Endothelial cell of umbilical vein (primary cell): ENCODE data around the gene SAMD11. TPM values are rescaled to one million over a fixed set of nuclear protein-coding genes. Genes with fewer than 3 reads are reported as not detected.
A peak's percentile ranks its signal among the peaks of the same experiment; 100 is the strongest.

Experiments used
- BruUV-seq: library from RNA; stranded (reverse); fragments of 400-500 nt; replicated peaks from 2 replicates; lab custom pipeline; 2021; lab: Mats Ljungman, UMichigan
- CTCF ChIA-PET: fragments of 300-600, 350-600 bp; sonication (Branson Sonifier 250); formaldehyde crosslinking; loops from one replicate; lab custom pipeline; 2021; ENCODE audit warnings: antibody characterized with exemption, inconsistent platforms; lab: Charles Lee
- POLR2A ChIA-PET: fragments of 300-600, 350-600 bp; sonication (Branson Sonifier 250); formaldehyde crosslinking; loops from one replicate; lab custom pipeline; 2021; ENCODE audit warnings: antibody characterized with exemption, inconsistent platforms; lab: Charles Lee
- DNase-seq: peaks from one replicate; pipeline ENCODE4 v3.0.0-alpha.2; 2011; ENCODE audit warnings: low read depth, low spot score
- FAIRE-seq: peaks from 2 replicates; lab custom pipeline; 2011; peaks lifted over from hg19 to GRCh38; lab: Jason Lieb, UNC
- H2AFZ ChIP-seq: 2 replicates; pipeline ENCODE4 v1.6.0; 2012; ENCODE audit warnings: low read depth, low read length, control low read depth, inconsistent platforms
- H3K27ac ChIP-seq: 2 replicates; pipeline ENCODE4 v1.5.1; 2011; ENCODE audit warnings: low read depth, mild to moderate bottlenecking, control low read depth, low read length, moderate library complexity; ENCODE audit not compliant: insufficient read depth
- H3K27me3 ChIP-seq, 2 experiments: 2 replicates each; pipeline versions ENCODE4 v1.6.0 to v1.6.1; 2011; ENCODE audit warnings: low read length in 2 of 2, mixed read lengths in 1 of 2; ENCODE audit not compliant: control insufficient read depth in 2 of 2, insufficient read depth in 2 of 2
- H3K36me3 ChIP-seq, 2 experiments: 2 replicates in 1 of 2; 3 replicates in 1 of 2; pipeline ENCODE4 v1.5.1; 2011; ENCODE audit warnings: low read length in 2 of 2, mild to moderate bottlenecking in 1 of 2, moderate library complexity in 1 of 2; ENCODE audit not compliant: control insufficient read depth in 2 of 2, insufficient read depth in 2 of 2; ENCODE audit errors: extremely low read depth in 1 of 2
- H3K4me1 ChIP-seq: 3 replicates; pipeline ENCODE4 v1.5.1; 2011; ENCODE audit warnings: mild to moderate bottlenecking, low read length; ENCODE audit not compliant: control insufficient read depth, insufficient read depth; ENCODE audit errors: extremely low read depth
- H3K4me2 ChIP-seq: 2 replicates; pipeline ENCODE4 v1.6.1; 2011; ENCODE audit warnings: low read length, control low read depth, mixed read lengths; ENCODE audit not compliant: insufficient read depth
- H3K4me3 ChIP-seq, 3 experiments: fragments of 200-600 bp in 1 of 3; sonication (generic), shearing (Covaris generic) in 1 of 3; replicated peaks in 1 of 3; 2 replicates each; pipeline ENCODE4 v1.5.1; 2011 to 2016; ENCODE audit warnings: control low read depth in 3 of 3, low read length in 3 of 3, mild to moderate bottlenecking in 2 of 3, inconsistent platforms in 1 of 3, low read depth in 1 of 3, moderate library complexity in 1 of 3; ENCODE audit not compliant: insufficient read depth in 1 of 3
- H3K79me2 ChIP-seq: 2 replicates; pipeline ENCODE4 v1.6.0; 2012; ENCODE audit warnings: low read length, inconsistent platforms; ENCODE audit not compliant: control insufficient read depth, insufficient read depth
- H3K9ac ChIP-seq: replicated peaks from 2 replicates; pipeline ENCODE3; 2011; ENCODE audit warnings: low read length, control low read depth; ENCODE audit not compliant: insufficient read depth; ENCODE audit errors: extremely low read depth
- H3K9me1 ChIP-seq: replicated peaks from 3 replicates; pipeline ENCODE4 v1.6.0; 2011; ENCODE audit warnings: mild to moderate bottlenecking, low read length; ENCODE audit not compliant: control insufficient read depth, insufficient read depth; ENCODE audit errors: extremely low read depth
- H3K9me3 ChIP-seq: replicated peaks from 2 replicates; pipeline ENCODE4 v1.5.1; 2012; ENCODE audit warnings: low read length, inconsistent platforms; ENCODE audit not compliant: control insufficient read depth, insufficient read depth
- H4K20me1 ChIP-seq: replicated peaks from 2 replicates; pipeline ENCODE3; 2011; ENCODE audit warnings: mild to moderate bottlenecking, low read length; ENCODE audit not compliant: control insufficient read depth, insufficient read depth; ENCODE audit errors: extremely low read depth
- EZH2 ChIP-seq: IDR thresholded peaks from 2 replicates; pipeline ENCODE4 v1.6.1; 2012; ENCODE audit warnings: borderline replicate concordance, low read depth, mild to moderate bottlenecking, moderate library complexity, low read length, inconsistent platforms; ENCODE audit not compliant: severe bottlenecking
- GATA2 ChIP-seq: IDR thresholded peaks from 2 replicates; pipeline ENCODE4 v1.7.0; 2011; ENCODE audit warnings: low read depth, mild to moderate bottlenecking, moderate library complexity, mixed read lengths, low read length; ENCODE audit not compliant: insufficient read length, insufficient read depth
- POLR2AphosphoS5 ChIP-seq: IDR thresholded peaks from 2 replicates; pipeline ENCODE4 v1.6.1; 2012; ENCODE audit warnings: low read depth, mild to moderate bottlenecking, control low read depth, low read length, moderate library complexity; ENCODE audit not compliant: insufficient read depth
- dilution Hi-C: fragments of 300-500 bp; cut with MboI; formaldehyde crosslinking; loops from one replicate; pipeline ENCODE4 v1.15.0; 2019; ENCODE audit warnings: low sequenced_read_pairs; ENCODE audit not compliant: extremely low pct_ligation_motif_present
- intact Hi-C: fragments of 100-400 bp; cut with micrococcal nuclease; formaldehyde crosslinking; loops from one replicate; pipeline ENCODE4 v1.10.0; 2022
- polyA plus RNA-seq, 4 experiments: library from polyadenylated mRNA; depleted of rRNA in 3 of 4; stranded (reverse) in 3 of 4; unstranded in 1 of 4; fragments of >200 nt; gene quantifications; 2 replicates each; pipeline versions ENCODE4 v1.2.1 to v1.2.3, GENCODE V29; 2011 to 2012; ENCODE audit warnings: missing spikeins in 1 of 4
- total RNA-seq: library from RNA; stranded (reverse); gene quantifications from 2 replicates; pipeline ENCODE4 v1.2.3, GENCODE V29; 2021
- TF ChIP-seq, protein P1 (sequence below): IDR thresholded peaks from 2 replicates; pipeline ENCODE4 v1.6.1; 2011; ENCODE audit not compliant: insufficient read depth, insufficient read length

The SAMD11 gene
- total and polyA plus RNA-seq, 2 donors (not counting 3 experiments of a cell fraction or from before 2014, with no cell fraction given): not detected

DNA sequence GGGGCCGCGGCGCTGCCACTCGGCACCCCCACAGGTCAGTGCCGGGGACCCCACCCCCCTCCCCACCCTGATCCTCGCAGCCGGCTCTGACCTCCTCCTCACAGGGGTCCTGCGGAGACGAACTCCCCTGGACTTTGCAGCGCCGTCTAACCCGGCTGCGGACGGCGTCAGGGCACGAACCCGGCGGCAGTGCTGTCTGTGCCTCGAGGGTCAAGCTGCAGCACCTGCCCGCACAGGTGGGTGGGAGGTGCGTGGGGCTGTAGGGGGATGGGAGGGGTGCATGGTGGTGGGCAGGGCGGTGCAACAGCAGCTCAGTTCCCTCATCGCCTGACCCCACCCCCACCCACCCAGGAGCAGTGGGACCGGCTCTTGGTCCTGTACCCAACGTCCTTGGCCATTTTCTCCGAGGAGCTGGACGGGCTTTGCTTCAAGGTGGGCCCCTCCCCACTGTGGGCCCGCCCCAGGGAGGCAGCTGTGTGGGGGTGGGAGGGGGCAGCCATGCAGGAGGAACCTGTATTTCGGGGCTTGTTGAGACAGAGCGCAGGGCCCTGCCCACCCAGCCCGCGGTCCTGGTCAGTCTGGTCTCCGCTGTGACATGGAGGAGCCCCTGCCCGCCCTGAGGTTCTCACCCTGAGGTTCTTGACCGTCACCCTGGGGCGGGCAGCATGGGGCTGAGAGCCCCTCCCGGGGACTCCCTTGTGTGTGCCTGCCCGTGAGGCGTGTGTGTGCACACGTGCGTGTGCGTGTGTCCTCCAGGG is 47.4 kb downstream of the SAMD11 start:
- Histone ChIP-seq H3K4me3 (no peak overlapping the region), H3K9me3 (no peaks in the 10 kb centered on the region), H2AFZ (no peak overlapping the region), H3K9ac (no peak overlapping the region), H3K27ac (no peak overlapping the region), H3K4me1 (peaks cover 6% of the 10 kb centered on the region), H3K79me2 (no peaks in the 10 kb centered on the region), H3K27me3 (peaks cover 2% of the 10 kb centered on the region in 2 experiments), H4K20me1 (no peaks in the 10 kb centered on the region), H3K4me2 (no peak overlapping the region), H3K9me1 (no peaks in the 10 kb centered on the region), H3K36me3 (no peaks in the 10 kb centered on the region)
- BruUV-seq: no TSS peak
- TF ChIP-seq, protein P1, sequence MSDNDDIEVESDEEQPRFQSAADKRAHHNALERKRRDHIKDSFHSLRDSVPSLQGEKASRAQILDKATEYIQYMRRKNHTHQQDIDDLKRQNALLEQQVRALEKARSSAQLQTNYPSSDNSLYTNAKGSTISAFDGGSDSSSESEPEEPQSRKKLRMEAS: no peak
- TF ChIP-seq EZH2: peak; percentile 14
- intact Hi-C loops: no loop called here
- CTCF ChIA-PET: interaction anchor here (1.0 kb wide), 1 partner anchor 41 kb away, joined by 4 read pairs; no protein-coding TSS in a partner anchor
- DNase-seq (no peak), FAIRE-seq (no peak)
- POLR2A ChIA-PET: no interaction called here
- dilution Hi-C loops: no loop called here

DNA sequence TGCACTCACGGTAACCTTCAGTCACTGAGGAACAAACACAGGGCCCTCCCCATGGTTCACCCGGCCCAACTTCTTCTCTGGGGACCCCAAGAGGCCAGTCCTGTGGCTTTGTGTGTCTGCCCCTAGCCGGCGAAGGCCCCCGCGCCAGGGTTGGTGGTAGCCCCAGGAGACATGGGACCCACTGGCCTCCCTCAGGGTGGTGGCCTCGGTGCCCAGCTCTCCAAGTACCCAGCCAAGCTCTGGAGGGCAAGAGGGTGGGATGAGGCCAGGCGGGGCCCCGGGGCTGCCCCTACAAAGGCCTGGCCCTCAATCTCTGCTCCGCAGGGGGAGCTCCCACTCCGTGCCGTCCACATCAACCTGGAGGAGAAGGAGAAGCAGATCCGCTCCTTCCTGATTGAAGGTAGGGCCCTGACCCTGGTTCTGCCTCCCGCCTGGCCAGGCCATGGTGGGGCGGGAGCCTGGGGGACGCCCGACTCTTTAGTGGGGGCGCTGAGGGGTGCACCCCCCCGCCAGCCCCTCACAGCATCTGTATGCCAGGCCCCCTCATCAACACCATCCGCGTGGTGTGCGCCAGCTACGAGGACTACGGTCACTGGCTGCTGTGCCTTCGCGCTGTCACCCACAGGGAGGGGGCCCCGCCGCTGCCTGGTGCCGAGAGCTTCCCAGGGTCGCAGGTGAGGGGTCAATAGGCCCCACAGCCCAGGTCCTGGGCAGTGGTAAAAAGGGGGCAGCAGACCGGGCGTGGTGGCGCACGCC is 48.2 kb downstream of the SAMD11 start:
- no peaks in the 10 kb centered on the region for H3K9me3 ChIP-seq
- POLR2A ChIA-PET: no interaction called here
- no peak overlapping the region for H3K4me2 ChIP-seq
- DNase-seq (no peak), FAIRE-seq (no peak)
- BruUV-seq: no TSS peak
- H3K4me3 ChIP-seq: no peak overlapping the region
- H3K9ac ChIP-seq: no peak overlapping the region
- H3K4me1 ChIP-seq: no peaks in the 10 kb centered on the region
- dilution Hi-C loops (no loop called here), intact Hi-C loops (no loop called here)
- H3K27me3 ChIP-seq: peaks cover 2% of the 10 kb centered on the region in 2 experiments
- H4K20me1 ChIP-seq: no peaks in the 10 kb centered on the region
- TF ChIP-seq POLR2AphosphoS5 (no peak), GATA2 (no peak)
- no peaks in the 10 kb centered on the region for H3K79me2 ChIP-seq
- no peaks in the 10 kb centered on the region for H3K9me1 ChIP-seq
- CTCF ChIA-PET: no interaction called here
- no peak overlapping the region for H2AFZ ChIP-seq
- H3K27ac ChIP-seq: no peak overlapping the region
- no peaks in the 10 kb centered on the region for H3K36me3 ChIP-seq
